ENCODE measurements around the gene GADD45A.
A peak's percentile ranks its signal among the peaks of the same experiment; 100 is the strongest.
"Not testable (repeated sequence)": the region's sequence is repeated elsewhere in the genome, so short reads cannot be mapped to it uniquely, and the experiment has no call there.

Gene GADD45A

DNA sequence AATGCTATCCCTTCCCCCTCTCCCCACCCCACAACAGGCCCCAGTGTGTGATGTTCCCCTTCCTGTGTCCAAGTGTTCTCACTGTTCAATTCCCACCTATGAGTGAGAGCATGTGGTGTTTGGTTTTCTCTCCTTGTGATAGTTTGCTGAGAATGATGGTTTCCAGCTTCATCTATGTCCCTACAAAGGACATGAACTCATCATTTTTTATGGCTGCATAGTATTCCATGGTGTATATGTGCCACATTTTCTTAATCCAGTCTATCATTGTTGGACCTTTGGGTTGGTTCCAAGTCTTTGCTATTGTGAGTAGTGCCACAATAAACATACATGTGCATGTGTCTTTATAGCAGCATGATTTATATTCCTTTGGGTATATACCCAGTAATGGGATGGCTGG lies 19.7 kb upstream of the GADD45A start:
- DNase-seq; intact Hi-C loops (cut with DNase I): not testable (repeated sequence)

GRCh38 chr1:67666636-67667035 lies 18.4 kb upstream of the GADD45A start:
- DNase-seq: no peak
- intact Hi-C loops (cut with DNase I): no loop called here

GRCh38 chr1:67668660-67669059 lies 16.3 kb upstream of the GADD45A start:
- intact Hi-C loops (cut with DNase I): no loop called here
- DNase-seq: no peak

DNA sequence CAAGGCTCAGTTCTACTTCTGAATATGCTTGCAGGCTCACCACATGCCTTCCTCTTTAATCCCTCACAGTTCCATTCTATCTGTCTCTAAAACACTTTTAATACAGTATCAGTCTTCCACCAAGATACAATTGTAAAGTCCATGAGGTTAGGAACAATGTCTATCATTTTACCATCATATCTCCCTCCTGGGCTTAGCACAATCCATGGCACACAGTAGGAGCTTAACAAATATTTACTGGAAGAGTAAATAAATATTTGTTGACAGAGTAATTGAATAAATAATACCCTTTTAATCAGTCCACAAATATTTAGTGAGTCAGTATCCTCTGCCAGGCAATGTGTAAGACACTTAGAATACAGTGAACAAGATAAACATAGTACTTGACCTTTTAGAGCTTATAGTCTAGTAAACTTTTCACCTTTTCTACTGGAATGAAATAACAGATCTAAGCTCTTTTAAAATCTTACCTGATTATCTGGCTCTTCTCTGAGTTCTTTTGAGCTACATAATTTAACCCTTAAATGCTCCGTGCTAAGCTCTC lies 12.7 kb upstream of the GADD45A start:
- intact Hi-C loops (cut with DNase I): no loop called here
- DNase-seq: no peak

- no peak for DNase-seq
- intact Hi-C loops (cut with DNase I): no loop called here
Measured at GRCh38 chr1:67673468-67674201, 11.4 kb upstream of the GADD45A start.

DNA sequence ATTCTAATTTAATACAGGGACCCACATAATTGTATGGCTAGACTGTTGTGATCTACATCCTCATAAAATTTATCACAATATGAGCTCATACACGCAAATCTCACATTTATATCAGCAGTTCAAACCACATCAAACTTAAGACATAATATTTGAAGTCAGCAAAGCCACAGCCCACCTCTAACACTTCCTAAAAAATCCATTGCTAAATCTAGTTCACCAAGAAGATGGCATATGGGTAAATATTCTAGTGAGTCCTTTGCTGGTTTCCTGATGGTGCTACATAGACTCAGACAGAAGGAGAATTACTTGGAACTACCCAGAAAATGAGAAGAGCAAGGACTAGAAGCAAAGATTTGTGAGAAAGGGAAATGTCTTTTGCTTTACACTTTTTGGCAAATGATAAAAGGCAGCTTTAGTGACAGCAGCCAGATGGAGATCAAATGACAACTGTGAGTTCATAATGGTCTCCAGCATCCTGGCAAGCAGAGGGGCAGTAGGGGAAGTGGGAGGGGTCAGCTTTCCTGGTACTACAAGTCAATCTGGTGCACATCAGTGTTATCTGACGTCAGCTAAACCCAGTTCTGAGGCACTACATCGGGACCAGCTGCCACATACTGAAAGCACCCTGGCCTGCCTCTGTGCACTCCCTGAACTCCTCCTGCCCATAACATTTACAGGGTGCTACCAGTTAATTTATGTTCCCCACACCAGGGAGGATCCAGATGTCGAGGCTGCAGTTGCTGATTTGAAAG lies 10.6 kb upstream of the GADD45A start:
- intact Hi-C loops (cut with DNase I): no loop called here
- DNase-seq: peak in 2 of 42 donors; percentile 5 to 7

- intact Hi-C loops (cut with DNase I): no loop called here
- DNase-seq: peak in 1 of 42 donors; percentile 4
Measured at GRCh38 chr1:67675800-67676199, 9.2 kb upstream of the GADD45A start.

DNA sequence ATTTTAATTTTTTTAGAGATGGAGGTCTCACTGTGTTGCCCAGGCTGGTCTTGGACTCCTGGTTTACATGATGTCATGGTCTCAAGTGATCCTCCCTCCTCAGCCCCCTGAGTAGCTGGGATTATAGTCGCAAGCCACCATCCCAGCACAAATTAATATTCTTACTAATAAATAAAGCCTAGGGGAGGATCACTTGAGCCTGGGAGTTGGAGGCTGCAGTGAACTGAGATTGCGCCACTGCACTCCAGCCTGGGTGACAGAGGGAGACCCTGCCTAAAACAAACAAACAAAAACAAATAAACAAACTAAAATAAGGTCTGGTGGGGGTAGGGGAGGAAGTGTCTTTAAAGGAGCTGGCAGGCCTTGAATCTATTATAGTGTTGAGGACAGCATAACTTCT lies 8.7 kb upstream of the GADD45A start:
- intact Hi-C loops (cut with DNase I): no loop called here
- no peak for DNase-seq

DNA sequence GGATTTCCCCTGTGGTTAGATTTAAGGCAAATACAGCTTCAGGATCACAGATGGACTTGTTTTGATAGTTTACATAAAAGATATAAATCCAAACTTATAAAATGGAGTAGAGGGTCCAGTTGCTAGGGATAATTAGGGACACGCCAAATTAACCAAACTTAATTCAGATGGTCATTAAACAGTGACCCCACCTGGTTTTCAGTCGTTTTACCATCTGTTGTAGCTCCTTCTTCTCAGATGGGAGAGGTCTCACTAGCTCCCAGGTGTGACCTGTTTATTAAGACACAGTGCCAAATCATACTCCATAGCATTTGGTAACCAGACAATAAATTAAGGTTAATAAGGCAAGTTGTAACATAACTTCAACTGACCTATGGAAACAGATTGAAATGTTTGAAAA lies 8.1 kb upstream of the GADD45A start:
- DNase-seq: no peak
- intact Hi-C loops (cut with DNase I): no loop called here

GRCh38 chr1:67677408-67677807 lies 7.6 kb upstream of the GADD45A start:
- intact Hi-C loops (cut with DNase I): no loop called here
- DNase-seq: no peak

DNA sequence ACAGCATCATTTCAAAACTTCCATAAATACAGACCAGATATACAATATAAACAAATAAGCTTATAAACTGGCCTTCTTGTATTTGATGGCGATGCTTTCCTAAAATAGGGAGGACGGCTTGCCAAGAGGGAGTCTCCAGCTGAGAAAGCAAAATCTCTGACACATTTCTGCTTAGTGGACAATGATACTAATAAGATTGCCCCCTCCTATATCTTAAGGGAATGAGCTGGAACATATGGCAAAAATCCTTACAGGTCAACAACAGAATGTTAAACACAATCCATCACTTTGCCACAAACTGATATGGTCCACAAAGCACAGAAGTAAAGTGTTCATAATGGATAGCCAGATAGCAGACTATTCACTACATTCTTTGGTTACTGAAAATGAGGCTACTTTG lies 7.1 kb upstream of the GADD45A start:
- DNase-seq: no peak
- intact Hi-C loops (cut with DNase I): no loop called here

DNA sequence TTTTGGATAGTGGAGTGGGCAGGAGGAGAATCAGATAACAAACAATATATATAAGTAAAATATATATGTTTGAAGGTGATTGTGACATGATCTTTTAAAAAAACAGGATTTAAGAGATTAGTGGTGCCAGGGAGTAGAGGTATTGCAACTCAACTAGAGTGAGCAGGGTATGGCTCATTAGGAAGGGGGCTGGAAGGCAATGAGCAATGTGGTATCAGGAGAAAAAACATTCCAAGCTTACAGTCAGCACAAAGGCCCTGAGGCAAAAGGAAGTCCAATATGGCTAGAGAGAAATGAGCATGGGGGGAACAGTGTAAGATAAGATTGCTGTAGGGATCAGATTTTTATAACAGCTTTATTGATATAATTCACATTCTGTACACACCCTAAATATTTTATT lies 5.3 kb upstream of the GADD45A start:
- no peak for DNase-seq
- intact Hi-C loops (cut with DNase I): loop anchor here (10.0 kb wide), 1 partner anchor 75 kb away; no protein-coding TSS in a partner anchor

DNA sequence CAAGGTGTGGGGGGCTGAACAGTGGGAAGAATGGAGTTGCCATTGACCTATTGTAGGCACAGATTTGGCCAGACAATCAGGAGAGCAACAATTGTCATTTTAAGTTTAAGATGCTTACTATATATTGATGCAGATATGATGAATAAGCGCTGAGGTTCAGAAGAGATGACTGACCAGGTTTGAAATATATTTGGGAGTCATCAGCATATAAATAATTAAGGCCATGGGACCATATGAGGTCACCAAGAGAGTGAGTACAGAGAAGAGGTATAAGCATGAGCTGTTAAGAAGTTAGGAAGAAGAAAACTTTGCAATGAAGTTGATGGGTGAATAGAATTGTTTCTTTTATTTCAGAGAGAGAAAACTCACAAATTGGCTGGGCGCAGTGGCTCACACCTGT lies 4.5 kb upstream of the GADD45A start:
- intact Hi-C loops (cut with DNase I): loop anchor here (10.0 kb wide), 1 partner anchor 74 kb away; no protein-coding TSS in a partner anchor
- no peak for DNase-seq

GRCh38 chr1:67682659-67683197 lies 2.3 kb upstream of the GADD45A start:
- no peak for DNase-seq
- intact Hi-C loops (cut with DNase I): loop anchor here (10.0 kb wide), 1 partner anchor 72 kb away; no protein-coding TSS in a partner anchor

GRCh38 chr1:67683316-67683715 lies 1.7 kb upstream of the GADD45A start:
- DNase-seq: peak in 1 of 42 donors; percentile 21
- intact Hi-C loops (cut with DNase I): loop anchor here (10.0 kb wide), 1 partner anchor 71 kb away; no protein-coding TSS in a partner anchor

DNA sequence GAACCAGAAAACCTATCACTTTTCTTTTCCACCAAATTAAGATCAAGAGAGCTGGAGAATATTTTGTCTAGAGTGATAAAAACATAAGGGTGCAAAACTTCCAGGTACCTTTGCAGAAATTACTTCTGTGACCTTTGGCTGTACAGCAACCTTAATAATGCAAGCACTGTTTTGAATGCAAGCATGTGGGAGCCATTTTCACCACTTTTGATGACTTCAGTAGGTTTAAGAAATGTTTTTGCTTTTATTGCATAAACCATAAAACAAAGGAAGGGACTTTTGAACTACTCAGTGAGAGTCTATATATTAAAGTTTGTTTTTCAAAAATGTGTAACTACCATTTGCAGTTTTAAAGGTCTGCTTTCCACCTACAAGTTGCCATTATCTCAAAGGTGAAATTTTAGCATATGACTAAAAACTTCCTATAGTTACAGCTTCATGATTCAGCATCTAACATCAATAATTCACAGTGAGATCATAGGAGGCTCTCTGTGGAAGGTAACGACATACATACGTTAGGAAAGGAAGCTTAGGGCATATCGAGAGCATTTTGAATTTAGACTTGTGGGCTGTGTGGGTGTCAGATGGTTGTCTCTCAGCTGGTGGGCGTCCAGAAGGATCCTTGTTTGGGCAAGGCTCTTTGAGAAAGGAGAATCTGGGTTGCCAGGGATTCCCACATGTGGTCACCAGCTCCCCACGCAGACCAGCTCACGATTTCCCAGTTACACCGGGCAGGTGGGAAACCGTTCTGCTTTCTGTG lies 1.1 kb upstream of the GADD45A start:
- intact Hi-C loops (cut with DNase I): loop anchor here (10.0 kb wide), 1 partner anchor 71 kb away; no protein-coding TSS in a partner anchor
- peak in 20 of 42 donors; percentile 7 to 60 (median 23) for DNase-seq

DNA sequence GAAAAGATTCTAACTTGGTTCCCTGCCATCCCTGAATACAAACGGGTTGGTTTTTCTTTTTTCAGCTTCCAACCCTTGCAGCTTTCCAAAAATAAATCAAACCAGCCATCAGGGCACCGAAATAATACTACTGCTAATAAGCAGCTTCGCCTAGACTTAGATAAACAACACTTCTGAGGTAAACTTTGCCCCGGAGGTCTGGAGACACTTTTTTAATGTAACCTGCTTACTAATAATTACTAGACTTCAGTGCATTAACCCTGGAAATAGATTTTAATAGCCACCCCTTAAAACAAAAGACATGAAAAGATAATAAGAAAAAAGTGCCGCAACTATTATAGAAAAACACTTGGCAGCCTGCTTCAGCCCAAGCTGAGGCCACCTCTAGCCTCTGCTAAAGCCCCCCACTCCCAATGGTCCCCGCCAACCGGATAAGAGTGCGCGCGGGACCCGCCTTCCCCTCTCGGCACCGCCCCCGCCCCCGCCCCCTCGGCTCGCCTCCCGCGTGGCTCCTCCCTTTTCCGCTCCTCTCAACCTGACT lies 405 bp upstream of the GADD45A start:
- intact Hi-C loops (cut with DNase I): loop anchor here (10.0 kb wide), 1 partner anchor 70 kb away; no protein-coding TSS in a partner anchor
- DNase-seq: peak in 1 of 42 donors; percentile 22

- intact Hi-C loops (cut with DNase I): loop anchor here (10.0 kb wide), 1 partner anchor 69 kb away; no protein-coding TSS in a partner anchor
- DNase-seq: peak in 36 of 42 donors; percentile 5 to 61 (median 33)
Measured at GRCh38 chr1:67685558-67686266, 711 bp downstream of the GADD45A start.
